ENCODE measurements around the gene DDIT4L. TPM values are rescaled to one million over a fixed set of nuclear protein-coding genes. Genes with fewer than 3 reads are reported as not detected.
"Not testable (repeated sequence)": the region's sequence is repeated elsewhere in the genome, so short reads cannot be mapped to it uniquely, and the experiment has no call there.

The DDIT4L gene
- total RNA-seq, 4 donors from 2014 or later: 1.4 to 10.2 (median 2.1) TPM; not detected in 1

GRCh38 chr4:100208459-100208858, 18.2 kb upstream of the DDIT4L start:
- no peak overlapping the region for H3K4me3 ChIP-seq
- no peak overlapping the region for H3K27ac ChIP-seq
- no peak for TF ChIP-seq POLR2A (IDR thresholded peaks at IDR 0.05)
- TF ChIP-seq, protein P1, sequence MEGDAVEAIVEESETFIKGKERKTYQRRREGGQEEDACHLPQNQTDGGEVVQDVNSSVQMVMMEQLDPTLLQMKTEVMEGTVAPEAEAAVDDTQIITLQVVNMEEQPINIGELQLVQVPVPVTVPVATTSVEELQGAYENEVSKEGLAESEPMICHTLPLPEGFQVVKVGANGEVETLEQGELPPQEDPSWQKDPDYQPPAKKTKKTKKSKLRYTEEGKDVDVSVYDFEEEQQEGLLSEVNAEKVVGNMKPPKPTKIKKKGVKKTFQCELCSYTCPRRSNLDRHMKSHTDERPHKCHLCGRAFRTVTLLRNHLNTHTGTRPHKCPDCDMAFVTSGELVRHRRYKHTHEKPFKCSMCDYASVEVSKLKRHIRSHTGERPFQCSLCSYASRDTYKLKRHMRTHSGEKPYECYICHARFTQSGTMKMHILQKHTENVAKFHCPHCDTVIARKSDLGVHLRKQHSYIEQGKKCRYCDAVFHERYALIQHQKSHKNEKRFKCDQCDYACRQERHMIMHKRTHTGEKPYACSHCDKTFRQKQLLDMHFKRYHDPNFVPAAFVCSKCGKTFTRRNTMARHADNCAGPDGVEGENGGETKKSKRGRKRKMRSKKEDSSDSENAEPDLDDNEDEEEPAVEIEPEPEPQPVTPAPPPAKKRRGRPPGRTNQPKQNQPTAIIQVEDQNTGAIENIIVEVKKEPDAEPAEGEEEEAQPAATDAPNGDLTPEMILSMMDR (IDR thresholded peaks at IDR 0.05): no peak
- H3K27me3 ChIP-seq: no peaks in the 10 kb centered on the region
- no peaks in the 10 kb centered on the region for H3K9me3 ChIP-seq
- no peaks in the 10 kb centered on the region for H3K36me3 ChIP-seq
- DNase-seq: no peak
- no peaks in the 10 kb centered on the region for H3K4me1 ChIP-seq
- intact Hi-C loops (cut with DNase I; ENCODE audit: low total_unique reads): no loop called here

DNA sequence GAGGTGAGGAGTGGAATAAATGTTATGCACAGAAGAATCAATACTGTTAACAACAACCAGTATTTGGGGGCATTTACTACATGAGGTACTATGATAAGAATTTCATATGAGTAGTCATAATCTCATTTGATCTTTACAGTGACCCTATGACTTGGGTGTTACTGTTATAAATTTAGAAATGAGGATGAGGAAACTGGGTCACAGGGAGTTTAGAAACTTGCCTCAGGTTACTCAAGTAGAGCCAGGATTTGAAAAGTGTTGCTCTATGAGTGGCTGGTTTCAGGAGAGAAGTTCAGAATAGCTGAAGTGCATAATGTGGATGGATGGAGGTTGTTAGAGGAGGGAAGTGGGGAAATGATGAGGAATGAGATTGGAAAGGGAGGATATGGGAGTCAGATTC, 16.6 kb upstream of the DDIT4L start:
- Histone ChIP-seq H3K9me3 (no peaks in the 10 kb centered on the region), H3K27me3 (no peaks in the 10 kb centered on the region), H3K36me3 (no peaks in the 10 kb centered on the region), H3K27ac (no peak overlapping the region), H3K4me3 (no peak overlapping the region), H3K4me1 (no peaks in the 10 kb centered on the region)
- DNase-seq: no peak
- no peak for TF ChIP-seq POLR2A (IDR thresholded peaks at IDR 0.05)
- TF ChIP-seq, protein P1 (IDR thresholded peaks at IDR 0.05): no peak
- intact Hi-C loops (cut with DNase I; ENCODE audit: low total_unique reads): no loop called here

- Histone ChIP-seq H3K27ac (no peak overlapping the region), H3K9me3 (no peaks in the 10 kb centered on the region), H3K4me1 (no peaks in the 10 kb centered on the region), H3K27me3 (no peaks in the 10 kb centered on the region), H3K4me3 (no peak overlapping the region), H3K36me3 (no peaks in the 10 kb centered on the region)
- DNase-seq: no peak
- TF ChIP-seq, protein P1 (IDR thresholded peaks at IDR 0.05): no peak
- TF ChIP-seq POLR2A (IDR thresholded peaks at IDR 0.05): no peak
- intact Hi-C loops (cut with DNase I; ENCODE audit: low total_unique reads): no loop called here
These were observed 7.8 kb upstream of the DDIT4L start for GRCh38 chr4:100198061-100198460.

GRCh38 chr4:100196388-100197071, 6.3 kb upstream of the DDIT4L start:
- H3K4me3 ChIP-seq; H3K36me3 ChIP-seq; H3K27ac ChIP-seq; H3K27me3 ChIP-seq; DNase-seq; intact Hi-C loops (cut with DNase I; ENCODE audit: low total_unique reads); H3K4me1 ChIP-seq; H3K9me3 ChIP-seq: not testable (repeated sequence)

DNA sequence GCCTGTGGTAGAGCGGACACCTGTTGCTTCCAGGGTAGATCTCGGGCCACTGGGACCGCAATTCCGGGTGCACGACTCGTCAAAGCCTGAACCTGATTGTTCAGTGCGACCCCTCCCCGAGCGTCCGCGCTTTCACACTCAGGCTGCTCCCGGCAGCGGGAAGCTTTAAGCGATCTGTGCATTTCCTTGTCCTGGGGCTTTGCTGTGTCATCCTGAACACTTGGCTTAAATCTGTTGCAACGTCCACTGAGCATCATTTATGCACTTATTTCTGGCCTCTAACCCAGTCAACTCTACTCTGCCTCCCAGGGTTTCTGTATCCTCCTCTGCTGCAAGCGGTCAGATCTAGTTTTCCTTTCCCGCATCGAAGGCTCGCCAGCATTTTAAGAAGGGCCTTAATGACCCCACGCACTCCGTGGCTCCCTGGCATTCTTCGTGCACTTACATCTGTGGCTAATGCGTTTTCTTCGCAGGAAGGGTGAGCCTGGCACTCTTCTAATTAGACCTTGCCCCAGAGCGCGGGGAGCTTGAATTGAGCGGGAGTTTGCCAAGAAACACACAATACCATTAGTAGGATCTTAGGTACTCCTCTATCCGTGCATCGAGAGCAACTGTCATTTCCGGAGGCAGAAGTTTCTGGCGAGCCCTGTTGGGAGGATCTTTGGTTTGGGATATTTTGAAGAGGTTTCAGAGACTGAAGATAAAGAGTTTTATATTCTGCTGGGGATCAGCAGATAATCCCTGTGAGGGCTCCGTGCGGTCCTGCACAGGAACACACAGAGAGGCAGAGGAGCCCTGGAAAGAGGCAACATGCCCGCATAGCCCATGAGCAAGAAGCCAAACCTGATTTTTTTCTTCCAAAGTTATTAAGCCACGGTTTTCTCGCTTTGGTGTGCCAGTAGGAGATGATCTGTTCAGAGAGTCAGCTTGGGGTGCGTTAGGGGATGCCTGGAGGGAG, 654 bp upstream of the DDIT4L start:
- Histone ChIP-seq H3K4me3 (peak overlapping the region; percentile 62 to 72), H3K27me3 (no peaks in the 10 kb centered on the region), H3K4me1 (no peaks in the 10 kb centered on the region), H3K36me3 (no peaks in the 10 kb centered on the region), H3K9me3 (no peaks in the 10 kb centered on the region), H3K27ac (peak overlapping the region; percentile 19 to 34)
- DNase-seq: peak; percentile 12 to 17
- intact Hi-C loops (cut with DNase I; ENCODE audit: low total_unique reads): no loop called here
- no peak for TF ChIP-seq POLR2A (IDR thresholded peaks at IDR 0.05)
- TF ChIP-seq, protein P1 (IDR thresholded peaks at IDR 0.05): no peak

Data from uterus (tissue), 4 donors.